ENCODE data around the gene COL4A3. TPM values are rescaled to one million over a fixed set of nuclear protein-coding genes. Genes with fewer than 3 reads are reported as not detected.
A peak's percentile ranks its signal among the peaks of the same experiment; 100 is the strongest.

The COL4A3 gene
- total RNA-seq, 1 donor from 2014 or later, result 4.4 TPM

- no peaks in the 10 kb centered on the region for H3K27me3 ChIP-seq (ENCODE audit: low read depth)
- intact Hi-C loops (cut with micrococcal nuclease), result no loop called here
- no peak overlapping the region for H3K27ac ChIP-seq (replicated peaks)
- no peak overlapping the region for H3K4me3 ChIP-seq
- H3K9me3 ChIP-seq (replicated peaks), result peaks cover 10% of the 10 kb centered on the region
- H3K4me1 ChIP-seq, result peaks cover 31% of the 10 kb centered on the region
- no peak for TF ChIP-seq CTCF (IDR thresholded peaks at IDR 0.05; ENCODE audit: borderline replicate concordance)
- no peaks in the 10 kb centered on the region for H3K36me3 ChIP-seq
- no peak for DNase-seq
These were observed 21.3 kb downstream of the COL4A3 start for GRCh38 chr2:227185615-227186232.

- no peak overlapping the region for H3K4me3 ChIP-seq
- DNase-seq, result no peak
- H3K36me3 ChIP-seq, result no peaks in the 10 kb centered on the region
- TF ChIP-seq CTCF (IDR thresholded peaks at IDR 0.05; ENCODE audit: borderline replicate concordance), result no peak
- peak overlapping the region; percentile 71 for H3K27ac ChIP-seq (replicated peaks)
- no peaks in the 10 kb centered on the region for H3K27me3 ChIP-seq (ENCODE audit: low read depth)
- intact Hi-C loops (cut with micrococcal nuclease), result no loop called here
- peaks cover 27% of the 10 kb centered on the region for H3K4me1 ChIP-seq
- H3K9me3 ChIP-seq (replicated peaks), result peaks cover 10% of the 10 kb centered on the region
These were observed 22.3 kb downstream of the COL4A3 start for GRCh38 chr2:227186751-227187150.

- intact Hi-C loops (cut with micrococcal nuclease), result no loop called here
- Histone ChIP-seq H3K4me3 (peak overlapping the region; percentile 23), H3K27me3 (ENCODE audit: low read depth) (no peaks in the 10 kb centered on the region), H3K27ac (replicated peaks) (peak overlapping the region; percentile 71), H3K4me1 (peaks cover 27% of the 10 kb centered on the region), H3K9me3 (replicated peaks) (peaks cover 9% of the 10 kb centered on the region), H3K36me3 (no peaks in the 10 kb centered on the region)
- no peak for TF ChIP-seq CTCF (IDR thresholded peaks at IDR 0.05; ENCODE audit: borderline replicate concordance)
- no peak for DNase-seq
These were observed 23.9 kb downstream of the COL4A3 start for GRCh38 chr2:227188292-227188691.

- DNase-seq, result no peak
These were observed 26.9 kb downstream of the COL4A3 start for GRCh38 chr2:227191367-227191766.

GRCh38 chr2:227192491-227192890 lies 28.1 kb downstream of the COL4A3 start:
- Histone ChIP-seq H3K36me3 (no peaks in the 10 kb centered on the region), H3K4me1 (peaks cover 22% of the 10 kb centered on the region), H3K27me3 (ENCODE audit: low read depth) (no peaks in the 10 kb centered on the region), H3K4me3 (no peak overlapping the region), H3K9me3 (replicated peaks) (no peaks in the 10 kb centered on the region), H3K27ac (replicated peaks) (no peak overlapping the region)
- intact Hi-C loops (cut with micrococcal nuclease), result no loop called here
- TF ChIP-seq CTCF (IDR thresholded peaks at IDR 0.05; ENCODE audit: borderline replicate concordance), result no peak
- DNase-seq, result no peak

More at GRCh38 chr2:227191367-227191766, 26.9 kb downstream of the COL4A3 start:
- Histone ChIP-seq H3K36me3 (no peaks in the 10 kb centered on the region), H3K27ac (replicated peaks) (no peak overlapping the region), H3K27me3 (ENCODE audit: low read depth) (no peaks in the 10 kb centered on the region), H3K4me1 (peaks cover 27% of the 10 kb centered on the region), H3K9me3 (replicated peaks) (no peaks in the 10 kb centered on the region), H3K4me3 (no peak overlapping the region)
- intact Hi-C loops (cut with micrococcal nuclease), result no loop called here
- TF ChIP-seq CTCF (IDR thresholded peaks at IDR 0.05; ENCODE audit: borderline replicate concordance), result no peak

All from left ventricle myocardium inferior (tissue), 1 donor.